OCI-LY7 (cell line): ENCODE results near the gene ADARB2.

Experiments
- EZH2phosphoT487 ChIP-seq: fragments of 200-600 bp; sonication (generic); IDR thresholded peaks from 2 replicates; pipeline ENCODE4 v1.6.1; 2018; ENCODE audit warnings: low read depth, borderline replicate concordance, mild to moderate bottlenecking, mixed run types, antibody characterized with exemption, low read length, moderate library complexity, mixed read lengths
- TF ChIP-seq, protein P1 (sequence below): fragments of 200-600 bp; sonication (generic); conservative IDR thresholded peaks from 2 replicates; pipeline ENCODE4 v1.5.1; 2014; ENCODE audit warnings: mild to moderate bottlenecking, antibody characterized with exemption, low read length, moderate library complexity, mixed read lengths

DNA sequence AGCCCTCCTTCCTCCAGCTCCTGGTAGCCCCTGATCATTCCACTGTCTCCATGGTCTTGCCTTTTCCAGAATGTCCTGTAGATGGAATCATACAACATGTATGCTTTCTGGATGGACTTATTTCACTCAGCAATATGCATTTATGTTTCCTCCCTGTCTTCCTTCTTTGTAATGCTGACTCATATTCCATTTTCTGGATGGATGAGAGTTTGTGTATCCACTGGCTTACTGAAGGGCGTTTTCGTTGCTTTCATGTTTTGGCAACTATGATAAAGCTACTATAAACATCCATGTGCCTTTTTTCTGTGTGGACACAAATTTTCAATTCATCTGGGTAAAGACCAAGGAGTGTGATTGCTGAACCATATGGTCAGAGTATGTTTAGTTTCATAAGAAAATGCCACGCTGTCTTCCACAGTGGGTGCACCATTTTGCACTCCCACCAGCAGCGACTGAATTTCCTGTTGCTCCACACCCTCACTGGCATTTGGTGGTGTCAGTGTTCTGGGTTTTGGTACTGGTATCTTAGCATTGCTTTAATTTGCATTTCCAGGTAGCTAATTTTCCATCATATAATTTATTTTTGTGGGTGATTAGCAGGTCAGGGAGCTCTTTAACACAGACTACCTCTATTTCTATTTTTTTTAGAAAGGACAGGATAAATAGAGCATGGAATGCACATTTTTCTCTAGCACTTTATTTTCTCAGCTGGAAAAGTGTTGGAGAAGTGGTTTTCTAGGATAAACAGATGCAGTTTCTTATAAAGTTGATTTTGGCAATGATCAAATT is 429.0 kb downstream of the ADARB2 start:
- TF ChIP-seq, protein P1, sequence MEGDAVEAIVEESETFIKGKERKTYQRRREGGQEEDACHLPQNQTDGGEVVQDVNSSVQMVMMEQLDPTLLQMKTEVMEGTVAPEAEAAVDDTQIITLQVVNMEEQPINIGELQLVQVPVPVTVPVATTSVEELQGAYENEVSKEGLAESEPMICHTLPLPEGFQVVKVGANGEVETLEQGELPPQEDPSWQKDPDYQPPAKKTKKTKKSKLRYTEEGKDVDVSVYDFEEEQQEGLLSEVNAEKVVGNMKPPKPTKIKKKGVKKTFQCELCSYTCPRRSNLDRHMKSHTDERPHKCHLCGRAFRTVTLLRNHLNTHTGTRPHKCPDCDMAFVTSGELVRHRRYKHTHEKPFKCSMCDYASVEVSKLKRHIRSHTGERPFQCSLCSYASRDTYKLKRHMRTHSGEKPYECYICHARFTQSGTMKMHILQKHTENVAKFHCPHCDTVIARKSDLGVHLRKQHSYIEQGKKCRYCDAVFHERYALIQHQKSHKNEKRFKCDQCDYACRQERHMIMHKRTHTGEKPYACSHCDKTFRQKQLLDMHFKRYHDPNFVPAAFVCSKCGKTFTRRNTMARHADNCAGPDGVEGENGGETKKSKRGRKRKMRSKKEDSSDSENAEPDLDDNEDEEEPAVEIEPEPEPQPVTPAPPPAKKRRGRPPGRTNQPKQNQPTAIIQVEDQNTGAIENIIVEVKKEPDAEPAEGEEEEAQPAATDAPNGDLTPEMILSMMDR: no peak
- no peak for TF ChIP-seq EZH2phosphoT487
